A549 (cell line): ENCODE data around the gene MASTL. TPM values are rescaled to one million over a fixed set of nuclear protein-coding genes. Genes with fewer than 3 reads are reported as not detected.

Experiments used
- ATAC-seq, 2 experiments: fragments of 200-7000 bp in 1 of 2; fragments of >200 bp in 1 of 2; cut with Nextera tagmentation in 1 of 2; cut with Tn5 transposase in 1 of 2; 3 replicates each; pipeline versions ENCODE4 v1.8.0 to v1.9.1; 2018 to 2020; ENCODE audit warnings: mild to moderate bottlenecking in 1 of 2, moderate library complexity in 1 of 2
- CTCF ChIA-PET: fragments of 300-600 bp; sonication (Branson Sonifier 250); formaldehyde crosslinking; extraction: SDS; loops from one replicate; lab custom pipeline; 2021; ENCODE audit warnings: antibody characterized with exemption, inconsistent platforms; lab: Yijun Ruan, JAX
- POLR2A ChIA-PET: fragments of 350-600 bp; formaldehyde crosslinking; extraction: SDS; loops from one replicate; lab custom pipeline; 2021; ENCODE audit warnings: antibody characterized with exemption, inconsistent platforms; lab: Yijun Ruan, JAX
- DNase-seq, 2 experiments: peaks; one replicate each; pipeline versions ENCODE4 v3.0.0 to v3.0.0-alpha.2; 2011 to 2016; ENCODE audit warnings: low read depth in 1 of 2, low spot score in 1 of 2
- FAIRE-seq: peaks from 2 replicates; lab custom pipeline; 2011; peaks lifted over from hg19 to GRCh38; lab: Jason Lieb, UNC
- H3K27ac ChIP-seq, 2 experiments: fragments of >200 bp; sonication (Bioruptor Twin); formaldehyde crosslinking; 3 replicates each; pipeline ENCODE4 v1.5.1; 2016 to 2017
- H3K4me1 ChIP-seq: fragments of >200 bp; sonication (Bioruptor Twin); formaldehyde crosslinking; 3 replicates; pipeline ENCODE4 v1.6.1; 2016
- H3K4me2 ChIP-seq: fragments of >200 bp; sonication (Bioruptor Twin); formaldehyde crosslinking; 3 replicates; pipeline ENCODE4 v1.6.1; 2016
- H3K4me3 ChIP-seq: fragments of >200 bp; sonication (Bioruptor Twin); formaldehyde crosslinking; 3 replicates; pipeline ENCODE4 v1.5.1; 2016
- H3K9me3 ChIP-seq: fragments of >200 bp; sonication (Bioruptor Twin); formaldehyde crosslinking; 3 replicates; pipeline ENCODE4 v1.6.1; 2016
- BCL3 ChIP-seq: fragments of >200 bp; sonication (Bioruptor Twin); formaldehyde crosslinking; IDR thresholded peaks from 3 replicates; pipeline ENCODE4 v1.6.1; 2016
- CHD4 ChIP-seq: fragments of 200-600 bp; sonication (generic); IDR thresholded peaks from 2 replicates; pipeline ENCODE4 v1.6.1; 2016; ENCODE audit warnings: antibody characterized with exemption, mild to moderate bottlenecking, borderline replicate concordance
- CTCF ChIP-seq: fragments of >200 bp; sonication (Bioruptor Twin); formaldehyde crosslinking; IDR thresholded peaks from 3 replicates; pipeline ENCODE4 v1.5.1; 2016
- EHF ChIP-seq: fragments of 250-450 bp; sonication (Bioruptor Pico); IDR thresholded peaks from 2 replicates; pipeline ENCODE4 v1.5.0; 2020; ENCODE audit warnings: mild to moderate bottlenecking
- FOXS1 ChIP-seq: fragments of 250-450 bp; sonication (Bioruptor Pico); IDR thresholded peaks from 2 replicates; pipeline ENCODE4 v1.5.0; 2020; ENCODE audit warnings: mild to moderate bottlenecking, moderate library complexity
- HOXB5 ChIP-seq: fragments of 250-450 bp; sonication (Bioruptor Pico); IDR thresholded peaks from 2 replicates; pipeline ENCODE4 v1.5.0; 2020; ENCODE audit warnings: mild to moderate bottlenecking, moderate library complexity
- JUN ChIP-seq, 2 experiments: fragments of >200 bp; sonication (Bioruptor Twin); formaldehyde crosslinking; IDR thresholded peaks; 2 replicates in 1 of 2; 3 replicates in 1 of 2; pipeline ENCODE4 v1.6.1; 2016 to 2017
- JUNB ChIP-seq: fragments of >200 bp; sonication (Bioruptor Twin); formaldehyde crosslinking; IDR thresholded peaks from 2 replicates; pipeline ENCODE4 v1.6.1; 2016
- KDM5A ChIP-seq: fragments of 200-600 bp; sonication (generic); IDR thresholded peaks from 2 replicates; pipeline ENCODE4 v1.6.1; 2016; ENCODE audit warnings: antibody characterized with exemption, mild to moderate bottlenecking
- MAX ChIP-seq: IDR thresholded peaks from 2 replicates; pipeline ENCODE4 v1.6.1; 2012
- MAZ ChIP-seq: fragments of 150-350 bp; IDR thresholded peaks from 2 replicates; pipeline ENCODE4 v1.6.1; 2014; ENCODE audit warnings: antibody characterized with exemption, low read depth, low read length, borderline replicate concordance
- MYC ChIP-seq: IDR thresholded peaks from 2 replicates; pipeline ENCODE4 v1.6.1; 2012; ENCODE audit warnings: mild to moderate bottlenecking, inconsistent platforms, low read length, improper control_type of control experiment, borderline replicate concordance
- NPAS2 ChIP-seq: fragments of 250-450 bp; sonication (Bioruptor Pico); IDR thresholded peaks from 2 replicates; pipeline ENCODE4 v1.8.0; 2022; ENCODE audit warnings: mild to moderate bottlenecking, moderate library complexity, borderline replicate concordance
- PHF8 ChIP-seq: fragments of 200-600 bp; sonication (generic); IDR thresholded peaks from 2 replicates; pipeline ENCODE4 v1.6.1; 2016; ENCODE audit warnings: low read depth, mild to moderate bottlenecking, antibody characterized with exemption, moderate library complexity, borderline replicate concordance
- POLR2A ChIP-seq: IDR thresholded peaks from 2 replicates; pipeline ENCODE4 v1.6.1; 2012; ENCODE audit warnings: mild to moderate bottlenecking, low read length
- POLR2AphosphoS2 ChIP-seq: conservative IDR thresholded peaks from 2 replicates; pipeline ENCODE4 v1.6.1; 2012; ENCODE audit warnings: low read length, improper control_type of control experiment, inconsistent platforms
- RARB ChIP-seq: fragments of 250-450 bp; sonication (Bioruptor Pico); IDR thresholded peaks from 2 replicates; pipeline ENCODE4 v1.8.0; 2021; ENCODE audit warnings: mild to moderate bottlenecking, moderate library complexity
- RNF2 ChIP-seq: fragments of 200-600 bp; sonication (generic); IDR thresholded peaks from 2 replicates; pipeline ENCODE4 v1.6.1; 2016; ENCODE audit warnings: low read depth, mild to moderate bottlenecking, antibody characterized with exemption, moderate library complexity, borderline replicate concordance
- TFCP2L1 ChIP-seq: fragments of 250-450 bp; sonication (Bioruptor Pico); IDR thresholded peaks from 2 replicates; pipeline ENCODE4 v1.5.0; 2021; ENCODE audit warnings: mild to moderate bottlenecking
- ZNF302 ChIP-seq: fragments of 250-450 bp; sonication (Bioruptor Pico); IDR thresholded peaks from 2 replicates; pipeline ENCODE4 v1.9.0; 2021; ENCODE audit warnings: inconsistent platforms, mild to moderate bottlenecking, moderate library complexity
- WGBS: methylation state at CpG from one replicate; pipeline ENCODE4 v1.1.6; 2017; ENCODE audit errors: missing lambda C conversion rate; 5-methylcytosine and 5-hydroxymethylcytosine counted together
- polyA plus RNA-seq, 4 experiments: library from polyadenylated mRNA; depleted of rRNA in 3 of 4; stranded (reverse); fragments of >200 nt; fragmentation: RNase III in 1 of 4; extraction: RNeasy Plus Mini Kit Qiagen cat#74134 plus additional on column Dnase treatment in 1 of 4; gene quantifications; 2 replicates in 3 of 4; 3 replicates in 1 of 4; pipeline ENCODE4 v1.2.3, GENCODE V29; 2011 to 2017

Gene MASTL
- polyA plus RNA-seq, 2 of the 4 experiments (the other 2 are of a cell fraction) = 21.3 to 22.1 TPM

DNA sequence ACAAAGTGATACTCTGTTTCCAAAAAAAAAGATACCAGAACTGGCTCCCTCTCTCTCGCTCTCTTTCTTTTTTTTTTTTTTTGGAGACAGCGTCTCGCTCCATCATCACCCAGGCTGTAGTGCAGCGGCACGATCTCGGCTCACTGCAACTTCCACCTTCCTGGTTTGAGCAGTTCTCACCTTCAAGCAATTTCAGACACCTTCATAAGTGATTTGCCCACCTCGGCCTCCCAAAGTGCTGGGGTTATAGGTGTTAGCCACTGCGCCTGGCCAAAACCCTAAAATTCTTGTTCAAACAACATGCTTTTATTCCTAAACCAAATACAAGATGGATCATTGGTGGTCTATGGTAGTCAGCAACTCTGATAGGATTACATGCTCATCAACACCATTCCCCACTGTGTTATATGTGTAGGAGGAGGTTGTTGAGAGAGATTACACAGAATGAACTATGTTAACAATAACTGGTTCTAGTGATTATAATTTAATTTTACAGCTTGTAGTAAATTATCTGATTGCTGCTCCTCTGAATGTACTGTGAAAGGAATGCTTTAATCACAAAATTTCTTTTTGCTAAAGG is 69.9 kb downstream of the MASTL start:
- DNase-seq (no peak), FAIRE-seq (no peak), ATAC-seq (no peak)
- Histone ChIP-seq H3K27ac (no peak overlapping the region), H3K4me2 (no peak overlapping the region), H3K4me3 (no peak overlapping the region), H3K4me1 (no peaks in the 10 kb centered on the region), H3K9me3 (no peaks in the 10 kb centered on the region)
- 78% methylated on average over 8 of the region's 8 CpGs for WGBS
- POLR2A ChIA-PET = interaction anchor here (0.7 kb wide), 1 partner anchor 51 kb away, joined by 6 read pairs; no protein-coding TSS in a partner anchor
- CTCF ChIA-PET = interaction anchor here (1.8 to 1.9 kb wide), 2 partner anchors 8 to 11 kb away, joined by 9 to 14 read pairs; no protein-coding TSS in a partner anchor
- TF ChIP-seq ZNF302 (CRISPR knock-in tag) (no peak), CTCF (no peak), RARB (CRISPR knock-in tag) (no peak), MAZ (no peak), EHF (CRISPR knock-in tag) (no peak), KDM5A (no peak)

- Histone ChIP-seq H3K27ac (no peak overlapping the region), H3K4me2 (no peak overlapping the region), H3K4me3 (no peak overlapping the region), H3K9me3 (no peaks in the 10 kb centered on the region), H3K4me1 (no peaks in the 10 kb centered on the region)
- no peak for DNase-seq
- ATAC-seq = no peak
- CTCF ChIA-PET = interaction anchor here (0.6 to 1.7 kb wide), 2 partner anchors 10 to 408 kb away, joined by 3 to 4 read pairs; no protein-coding TSS in a partner anchor
- FAIRE-seq = no peak
- WGBS = 56% methylated on average over 3 of the region's 3 CpGs
- POLR2A ChIA-PET = no interaction called here
- TF ChIP-seq ZNF302 (CRISPR knock-in tag) = no peak
- TF ChIP-seq BCL3 = no peak
- no peak for TF ChIP-seq PHF8
- no peak for TF ChIP-seq RARB (CRISPR knock-in tag)
- TF ChIP-seq HOXB5 (CRISPR knock-in tag) = no peak
- no peak for TF ChIP-seq POLR2AphosphoS2
- no peak for TF ChIP-seq TFCP2L1 (CRISPR knock-in tag)
- TF ChIP-seq FOXS1 = no peak
- TF ChIP-seq JUN (IDR thresholded peaks at IDR 0.05) = no peak
These were observed 70.6 kb downstream of the MASTL start for GRCh38 chr10:27225642-27226257.

DNA sequence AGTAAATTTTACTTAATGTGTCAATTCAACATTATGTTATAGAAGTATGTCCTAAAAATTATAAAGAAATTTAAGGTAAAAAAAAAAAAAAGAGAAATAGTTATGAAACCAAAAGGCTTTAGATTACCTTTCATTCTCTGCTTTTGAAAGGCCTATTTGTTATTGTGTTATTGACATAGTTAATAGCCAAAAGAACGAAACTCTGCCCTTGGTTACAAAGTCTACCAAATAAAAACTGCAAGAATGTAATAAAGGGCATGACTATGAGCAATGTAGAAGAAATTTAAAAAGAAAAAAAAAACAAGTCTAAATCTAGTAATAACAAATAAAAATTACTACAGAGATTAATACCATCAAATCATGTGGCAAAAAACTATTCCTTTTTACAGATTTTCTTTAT is 74.9 kb downstream of the MASTL start:
- FAIRE-seq = no peak
- CTCF ChIA-PET = no interaction called here
- 74% methylated on average over 1 of the region's 1 CpG for WGBS
- H3K4me2 ChIP-seq = no peak overlapping the region
- TF ChIP-seq RNF2 (no peak), RARB (CRISPR knock-in tag) (no peak), EHF (CRISPR knock-in tag) (no peak), MYC (no peak), NPAS2 (CRISPR knock-in tag) (no peak), POLR2AphosphoS2 (no peak), CTCF (no peak), MAX (no peak), CHD4 (no peak), POLR2A (no peak), JUNB (no peak)
- TF ChIP-seq, all 56 proteins: peak for 0
- Histone ChIP-seq H3K4me1 (peaks cover 17% of the 10 kb centered on the region), H3K4me3 (no peak overlapping the region), H3K27ac (no peak overlapping the region), H3K9me3 (no peaks in the 10 kb centered on the region)
- ATAC-seq (no peak), DNase-seq (no peak)
- POLR2A ChIA-PET = interaction anchor here (0.7 kb wide), 1 partner anchor 10 kb away, joined by 3 read pairs; the partner anchor contains the start of gene ACBD5
